B cell (primary cell): ENCODE results near the gene MATN1.

Experiments
- CTCF ChIP-seq: fragments of 200-600 bp; IDR thresholded peaks from one replicate; pipeline ENCODE4 v1.8.0; 2022; ENCODE audit warnings: antibody characterized with exemption, mild to moderate bottlenecking
- EZH2 ChIP-seq: IDR thresholded peaks from 2 replicates; pipeline ENCODE4 v1.6.1; 2012; ENCODE audit warnings: borderline replicate concordance, low read depth, mild to moderate bottlenecking, moderate library complexity, low read length; ENCODE audit not compliant: insufficient read depth, poor library complexity, severe bottlenecking

- no peak for TF ChIP-seq CTCF
- TF ChIP-seq EZH2 = no peak
Observed at GRCh38 chr1:30750731-30751291, 27.4 kb upstream of the MATN1 start.
